Activated T-helper 2 cell treated with anti-CD3 and anti-CD28 coated beads, Interferon-gamma antibody, Interleukin-2, Interleukin-4, amounts not matched to agents 10 μg/mL and 5 μg/mL and 100 μg/mL, durations not matched to agents 14 hours and 24 hours and 36 hours (primary cell): ENCODE results near the gene SNRNP35. TPM values are rescaled to one million over a fixed set of nuclear protein-coding genes. Genes with fewer than 3 reads are reported as not detected.
"Not testable (repeated sequence)": the region's sequence is repeated elsewhere in the genome, so short reads cannot be mapped to it uniquely, and the experiment has no call there.

Source experiments
- DNase-seq: peaks from one replicate; pipeline ENCODE4 v3.0.0; 2021; ENCODE audit warnings: low spot score
- H3K27ac Mint-ChIP-seq: one replicate; pipeline ENCODE4 v1.8.0; 2021; ENCODE audit warnings: mixed read lengths
- H3K27me3 Mint-ChIP-seq: one replicate; pipeline ENCODE4 v1.8.0; 2021; ENCODE audit warnings: low read depth, mixed read lengths
- H3K36me3 Mint-ChIP-seq: one replicate; pipeline ENCODE4 v1.8.0; 2021; ENCODE audit warnings: low read depth, mixed read lengths
- H3K4me1 Mint-ChIP-seq: one replicate; pipeline ENCODE4 v1.8.0; 2021; ENCODE audit warnings: low read depth, mixed read lengths
- H3K4me3 Mint-ChIP-seq: one replicate; pipeline ENCODE4 v1.8.0; 2021; ENCODE audit warnings: low read depth, mild to moderate bottlenecking, moderate library complexity, mixed read lengths
- H3K9me3 Mint-ChIP-seq: one replicate; pipeline ENCODE4 v1.8.0; 2021; ENCODE audit warnings: mixed read lengths
- intact Hi-C: fragments of 100-400 bp; cut with micrococcal nuclease; formaldehyde crosslinking; loops from one replicate; pipeline ENCODE4 v1.15.1; 2023
- total RNA-seq: library from RNA; stranded (reverse); gene quantifications from 2 replicates; pipeline ENCODE4 v1.2.3, GENCODE V29; 2022

SNRNP35 gene, protein sequence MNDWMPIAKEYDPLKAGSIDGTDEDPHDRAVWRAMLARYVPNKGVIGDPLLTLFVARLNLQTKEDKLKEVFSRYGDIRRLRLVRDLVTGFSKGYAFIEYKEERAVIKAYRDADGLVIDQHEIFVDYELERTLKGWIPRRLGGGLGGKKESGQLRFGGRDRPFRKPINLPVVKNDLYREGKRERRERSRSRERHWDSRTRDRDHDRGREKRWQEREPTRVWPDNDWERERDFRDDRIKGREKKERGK
- total RNA-seq = 27.1 and 36.4 TPM in 2 replicates

DNA sequence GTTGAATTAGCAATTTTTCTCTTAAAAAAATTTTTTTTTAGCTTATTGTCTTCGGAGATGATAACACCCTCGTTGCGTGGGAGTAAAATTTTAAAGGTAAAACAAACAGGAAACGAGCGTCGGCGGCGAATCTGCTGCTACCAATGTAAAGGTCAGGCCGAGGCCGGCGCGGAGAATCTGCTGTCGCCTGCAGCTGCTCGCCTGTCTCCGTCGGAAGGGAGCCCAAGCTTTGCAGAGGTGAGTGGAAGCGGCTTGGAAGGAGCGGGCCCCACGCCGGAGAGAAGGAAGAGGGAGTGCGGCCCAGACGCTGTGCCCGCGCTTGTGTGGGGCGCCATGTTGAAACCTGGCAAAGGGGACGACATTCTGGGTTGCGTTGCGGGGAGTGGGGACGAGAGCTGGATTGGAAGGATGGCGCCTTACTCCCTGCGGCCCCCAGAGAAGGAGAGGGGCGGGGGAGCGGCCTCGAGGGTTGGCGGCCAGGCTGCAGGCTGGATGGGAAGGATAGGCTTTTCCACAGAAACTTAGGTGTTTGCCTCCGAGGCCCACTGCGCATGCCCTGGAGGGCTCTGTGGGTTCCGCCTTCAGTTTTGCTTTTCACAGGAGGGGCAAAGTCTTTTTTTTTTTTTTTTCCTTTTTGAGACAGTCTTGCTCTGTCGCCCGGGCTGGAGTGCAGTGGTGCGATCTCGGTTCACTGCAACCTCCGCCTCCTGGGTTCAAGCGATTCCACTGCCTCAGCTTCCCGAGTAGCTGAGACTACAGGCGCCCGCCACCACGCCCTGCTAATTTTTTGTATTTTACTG, at the start of gene SNRNP35:
Gene SNRNP35, plus strand, starts transcription at position 160 of the 800 bp plus-strand sequence. CDS start 7,402 bp downstream, outside the sequence.
- Mint-ChIP-seq H3K9me3 (no peaks in the 10 kb centered on the region), H3K27me3 (no peaks in the 10 kb centered on the region), H3K36me3 (peaks cover 22% of the 10 kb centered on the region), H3K4me3 (peak within 1 kb of the TSS; percentile 94), H3K27ac (peak within 1 kb of the TSS; percentile 99), H3K4me1 (peaks cover 15% of the 10 kb centered on the region)
- intact Hi-C loops = loop anchor here (1.0 to 5.0 kb wide), 3 partner anchors 76 to 126 kb away; partner anchors contain the start of genes KMT5A, SBNO1 and TMED2
- DNase-seq = peak; percentile 81

DNA sequence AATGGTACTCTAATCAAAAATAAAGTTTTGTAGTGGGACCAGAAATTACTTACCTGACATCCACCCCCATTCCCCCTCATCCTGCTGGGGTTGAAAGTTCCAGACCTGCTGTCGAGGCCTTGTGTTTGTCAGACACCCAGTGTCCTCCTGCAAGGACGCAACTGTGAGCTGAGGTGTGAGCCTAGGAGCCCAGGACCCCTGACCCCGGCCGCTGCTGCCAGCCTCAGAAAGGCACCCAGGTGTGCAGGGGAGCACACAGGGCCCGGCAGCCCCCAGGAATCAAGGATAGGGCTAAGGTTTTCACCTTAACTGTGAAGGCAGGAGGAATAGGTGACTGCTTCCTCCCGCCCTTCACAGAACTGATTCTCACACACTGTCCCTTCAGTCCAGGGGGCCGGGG, 49.3 kb upstream of the SNRNP35 start:
- H3K36me3 Mint-ChIP-seq = peaks cover 45% of the 10 kb centered on the region
- H3K4me1 Mint-ChIP-seq, H3K4me3 Mint-ChIP-seq, intact Hi-C loops, DNase-seq, H3K27me3 Mint-ChIP-seq, H3K9me3 Mint-ChIP-seq, H3K27ac Mint-ChIP-seq: not testable (repeated sequence)

DNA sequence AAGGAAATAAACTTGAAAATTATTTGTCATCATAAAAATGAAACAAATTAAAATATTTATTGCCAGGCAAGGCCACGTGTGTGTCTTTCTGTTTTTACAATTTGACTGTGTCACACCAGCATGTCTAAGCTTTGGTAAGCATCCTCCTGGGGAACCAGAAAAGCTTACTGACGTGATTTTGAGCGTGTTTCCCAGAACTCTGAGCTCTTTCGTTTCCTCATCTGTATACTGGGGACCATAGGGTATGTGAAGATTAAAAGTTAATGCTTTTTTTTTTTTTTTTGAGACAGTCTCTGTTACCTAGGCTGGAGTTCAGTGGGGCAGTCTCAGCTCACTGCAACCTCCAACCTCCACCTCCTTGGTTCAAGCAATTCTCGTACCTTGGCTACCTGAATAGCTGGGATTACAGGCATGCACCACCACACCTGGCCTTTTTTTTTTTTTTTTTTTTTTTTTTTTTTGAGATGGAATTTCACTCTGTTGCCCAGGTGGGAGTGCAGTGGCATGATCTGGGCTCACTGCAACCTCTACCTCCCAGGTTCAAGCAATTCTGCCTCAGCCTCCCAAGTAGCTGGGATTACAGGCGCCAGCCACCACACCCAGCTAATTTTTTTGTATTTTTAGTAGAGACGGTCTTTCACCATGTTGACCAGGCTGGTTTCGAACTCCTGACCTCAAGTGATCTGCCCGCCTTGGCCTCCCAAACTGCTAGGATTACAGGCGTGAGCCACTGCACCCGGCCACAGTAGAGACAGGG, 48.5 kb upstream of the SNRNP35 start:
- H3K4me3 Mint-ChIP-seq, H3K9me3 Mint-ChIP-seq, DNase-seq, H3K27ac Mint-ChIP-seq, H3K27me3 Mint-ChIP-seq, H3K4me1 Mint-ChIP-seq, intact Hi-C loops: not testable (repeated sequence)
- peaks cover 37% of the 10 kb centered on the region for H3K36me3 Mint-ChIP-seq

- Mint-ChIP-seq H3K9me3 (no peaks in the 10 kb centered on the region), H3K4me3 (no peak overlapping the region), H3K27me3 (no peaks in the 10 kb centered on the region), H3K36me3 (peaks cover 34% of the 10 kb centered on the region), H3K4me1 (no peaks in the 10 kb centered on the region), H3K27ac (no peak overlapping the region)
- DNase-seq = no peak
- intact Hi-C loops = no loop called here
Measured at GRCh38 chr12:123410041-123410412, 47.9 kb upstream of the SNRNP35 start.

DNA sequence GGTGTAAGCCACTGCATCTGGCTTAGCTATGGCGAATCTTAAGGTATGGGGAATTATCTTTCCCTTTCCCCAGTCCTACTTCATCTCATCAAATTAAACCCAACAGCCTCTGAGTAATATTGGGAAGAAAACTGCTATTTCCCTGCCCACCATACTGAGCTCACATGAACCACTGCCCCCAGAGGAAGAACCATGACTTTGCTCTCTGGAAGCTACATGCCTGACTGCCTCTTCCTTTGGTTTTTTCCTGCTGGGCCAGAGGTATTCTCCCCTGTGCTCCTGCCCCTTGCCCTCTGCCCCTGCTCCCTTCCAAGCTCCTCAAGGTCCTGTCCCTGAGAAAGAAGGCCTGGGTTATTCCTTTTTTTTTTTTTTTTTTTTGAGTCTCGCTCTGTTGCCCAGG, 36.6 kb upstream of the SNRNP35 start:
- Mint-ChIP-seq H3K4me3 (no peak overlapping the region), H3K4me1 (peaks cover 3% of the 10 kb centered on the region), H3K27ac (no peak overlapping the region), H3K27me3 (no peaks in the 10 kb centered on the region), H3K36me3 (peaks cover 70% of the 10 kb centered on the region), H3K9me3 (no peaks in the 10 kb centered on the region)
- DNase-seq = no peak
- intact Hi-C loops = no loop called here

DNA sequence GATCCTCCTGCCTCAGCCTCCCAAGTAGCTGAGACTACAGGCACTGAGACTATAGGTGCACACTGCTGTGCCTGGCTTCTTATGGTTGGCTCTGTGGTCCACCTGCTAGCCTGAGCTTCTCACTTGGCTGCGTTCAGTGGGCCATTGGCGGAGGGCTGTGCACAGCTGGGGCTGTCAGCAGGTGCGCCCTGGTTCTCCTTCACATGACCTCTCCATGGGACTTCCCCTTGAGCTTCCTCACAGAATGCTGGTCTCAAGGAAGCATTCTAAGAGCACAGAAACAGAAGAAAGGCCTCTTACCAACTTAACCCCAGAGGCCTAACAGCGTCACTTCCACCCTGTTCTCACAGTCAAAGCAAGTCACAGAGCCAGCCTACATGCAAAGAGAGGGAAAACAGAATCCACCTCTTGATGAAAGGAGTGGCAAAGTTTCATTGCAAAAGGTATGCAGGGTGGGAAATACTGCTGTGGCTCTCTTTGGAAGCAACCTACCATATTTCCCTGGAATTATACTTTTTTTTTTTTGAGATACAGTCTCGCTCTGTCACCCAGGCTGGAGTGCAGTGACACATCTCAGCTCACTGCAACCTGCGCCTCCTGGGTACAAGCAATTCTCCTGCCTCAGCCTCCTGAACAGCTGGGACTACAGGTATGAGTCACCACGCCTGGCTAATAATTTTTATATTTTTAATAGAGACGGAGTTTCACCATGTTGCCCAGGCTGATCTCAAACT, 30.7 kb upstream of the SNRNP35 start:
- H3K4me1 Mint-ChIP-seq = peaks cover 22% of the 10 kb centered on the region
- H3K27ac Mint-ChIP-seq = peak overlapping the region; percentile 73
- H3K36me3 Mint-ChIP-seq = peaks cover 69% of the 10 kb centered on the region
- DNase-seq = no peak
- H3K27me3 Mint-ChIP-seq = no peaks in the 10 kb centered on the region
- H3K9me3 Mint-ChIP-seq = no peaks in the 10 kb centered on the region
- H3K4me3 Mint-ChIP-seq = no peak overlapping the region
- intact Hi-C loops = no loop called here

GRCh38 chr12:123428591-123428990, 29.3 kb upstream of the SNRNP35 start:
- no peak overlapping the region for H3K4me3 Mint-ChIP-seq
- H3K9me3 Mint-ChIP-seq = no peaks in the 10 kb centered on the region
- intact Hi-C loops = loop anchor here (2.0 kb wide), 1 partner anchor 154 kb away; no protein-coding TSS in a partner anchor
- H3K4me1 Mint-ChIP-seq = peaks cover 34% of the 10 kb centered on the region
- no peaks in the 10 kb centered on the region for H3K27me3 Mint-ChIP-seq
- peak overlapping the region; percentile 73 for H3K27ac Mint-ChIP-seq
- no peak for DNase-seq
- H3K36me3 Mint-ChIP-seq = peaks cover 68% of the 10 kb centered on the region

DNA sequence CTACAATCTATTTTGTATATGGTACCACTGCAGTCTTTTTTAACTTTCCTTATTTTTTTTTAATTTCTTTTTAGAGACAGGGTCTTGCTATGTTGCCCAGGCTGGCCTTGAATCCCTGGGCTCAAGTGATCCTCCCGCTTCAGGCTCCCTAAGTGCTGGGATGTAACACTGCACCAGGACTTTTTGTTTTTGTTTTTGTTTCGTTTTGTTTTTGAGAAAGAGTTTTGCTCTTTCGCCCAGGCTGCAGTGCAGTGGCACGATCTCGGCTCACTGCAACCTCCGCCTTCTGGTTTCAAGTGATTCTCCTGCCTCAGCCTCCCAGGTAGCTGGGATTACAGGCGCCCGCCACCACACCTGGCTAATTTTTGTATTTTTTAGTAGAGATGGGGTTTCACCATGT, 28.8 kb upstream of the SNRNP35 start:
- DNase-seq, H3K27me3 Mint-ChIP-seq, H3K4me3 Mint-ChIP-seq, H3K9me3 Mint-ChIP-seq: not testable (repeated sequence)
- H3K4me1 Mint-ChIP-seq = peaks cover 36% of the 10 kb centered on the region
- H3K27ac Mint-ChIP-seq = peak overlapping the region; percentile 45
- H3K36me3 Mint-ChIP-seq = peaks cover 66% of the 10 kb centered on the region
- intact Hi-C loops = loop anchor here (2.0 kb wide), 1 partner anchor 154 kb away; no protein-coding TSS in a partner anchor

- Mint-ChIP-seq H3K4me3 (peak overlapping the region; percentile 100), H3K27ac (peak overlapping the region; percentile 80), H3K36me3 (peaks cover 65% of the 10 kb centered on the region), H3K4me1 (peaks cover 47% of the 10 kb centered on the region)
- not testable (repeated sequence) for H3K9me3 Mint-ChIP-seq, H3K27me3 Mint-ChIP-seq, DNase-seq
- intact Hi-C loops = loop anchor here (10.0 kb wide), 1 partner anchor 283 kb away; the partner anchor contains the start of gene ATP6V0A2
Measured at GRCh38 chr12:123431951-123432817, 25.8 kb upstream of the SNRNP35 start.

DNA sequence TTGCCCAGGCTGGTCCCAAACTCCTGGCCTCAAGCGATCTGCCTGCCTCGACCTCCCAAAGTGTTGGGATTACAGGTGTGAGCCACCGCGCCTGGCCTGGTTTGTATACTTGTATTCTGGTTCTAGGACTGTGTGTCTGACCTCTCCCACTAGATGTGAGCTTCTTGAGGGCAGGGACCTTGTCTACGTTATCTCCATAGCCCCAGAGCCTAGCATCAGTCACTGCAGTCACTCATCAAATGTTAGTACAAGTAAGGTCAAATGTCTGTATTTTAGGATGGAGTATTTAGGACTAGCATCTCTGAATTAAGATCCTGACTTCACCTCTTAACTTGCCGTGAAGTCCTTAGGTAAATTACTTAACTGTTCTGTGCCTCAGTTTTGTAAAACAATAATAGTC, 24.3 kb upstream of the SNRNP35 start:
- Mint-ChIP-seq H3K27me3 (no peaks in the 10 kb centered on the region), H3K27ac (peak overlapping the region; percentile 83), H3K36me3 (peaks cover 54% of the 10 kb centered on the region), H3K9me3 (no peaks in the 10 kb centered on the region), H3K4me1 (peaks cover 46% of the 10 kb centered on the region), H3K4me3 (peak overlapping the region; percentile 100)
- no peak for DNase-seq
- intact Hi-C loops = loop anchor here (10.0 kb wide), 1 partner anchor 281 kb away; the partner anchor contains the start of gene ATP6V0A2

GRCh38 chr12:123435636-123436016, 22.3 kb upstream of the SNRNP35 start:
- H3K27ac Mint-ChIP-seq = peak overlapping the region; percentile 99
- H3K4me3 Mint-ChIP-seq = peak overlapping the region; percentile 100
- peaks cover 42% of the 10 kb centered on the region for H3K36me3 Mint-ChIP-seq
- peaks cover 44% of the 10 kb centered on the region for H3K4me1 Mint-ChIP-seq
- intact Hi-C loops = loop anchor here (5.0 to 10.0 kb wide), 2 partner anchors 48 to 279 kb away; partner anchors contain the start of gene ATP6V0A2
- no peaks in the 10 kb centered on the region for H3K9me3 Mint-ChIP-seq
- no peaks in the 10 kb centered on the region for H3K27me3 Mint-ChIP-seq
- no peak for DNase-seq
